Sigmoid colon (tissue), 7 donors: ENCODE data around the gene IFT20. TPM values are rescaled to one million over a fixed set of nuclear protein-coding genes. Genes with fewer than 3 reads are reported as not detected.

Experiments used
- DNase-seq: peaks from one replicate; pipeline ENCODE4 v3.0.0-alpha.2; 2019
- H3K27ac ChIP-seq, 4 donors: fragments of 200-600 bp; sonication (generic); one replicate each; pipeline ENCODE4 v1.5.1; 2016 to 2019; ENCODE audit warnings: mild to moderate bottlenecking in 1 of 4
- H3K27me3 ChIP-seq, 3 donors: fragments of 200-600 bp; sonication (generic); one replicate each; pipeline ENCODE4 v1.5.1; 2019; ENCODE audit warnings: mild to moderate bottlenecking in 1 of 3
- H3K36me3 ChIP-seq, 4 donors: fragments of 200-600 bp; sonication (generic); one replicate each; pipeline ENCODE4 v1.5.1; 2016 to 2019
- H3K4me1 ChIP-seq, 4 donors: fragments of 200-600 bp; sonication (generic); one replicate each; pipeline ENCODE4 v1.5.1; 2017 to 2019
- H3K4me3 ChIP-seq, 4 donors: fragments of 200-600 bp; sonication (generic); one replicate each; pipeline ENCODE4 v1.5.1; 2017 to 2019; ENCODE audit warnings: mild to moderate bottlenecking in 2 of 4, moderate library complexity in 1 of 4
- H3K9me3 ChIP-seq, 4 donors: fragments of 200-600 bp in 3 of 4; sonication (generic) in 3 of 4; one replicate each; pipeline versions ENCODE4 v1.5.1 to v1.6.1; 2013 to 2019
- EP300 ChIP-seq, 4 donors: sonication (generic); formaldehyde crosslinking; IDR thresholded peaks; one replicate each; pipeline ENCODE4 v1.6.1; 2017; ENCODE audit warnings: antibody characterized with exemption in 4 of 4
- POLR2A ChIP-seq, 2 donors: fragments of 450-650 bp; IDR thresholded peaks; one replicate each; pipeline ENCODE4 v1.6.1; 2016; ENCODE audit warnings: antibody characterized with exemption in 2 of 2, mild to moderate bottlenecking in 2 of 2, moderate library complexity in 2 of 2
- POLR2AphosphoS5 ChIP-seq, 4 donors: sonication (generic); formaldehyde crosslinking; IDR thresholded peaks; one replicate each; pipeline ENCODE4 v1.6.1; 2017; ENCODE audit warnings: antibody characterized with exemption in 4 of 4
- WGBS, 2 donors: extraction: QIAGEN DNeasy Blood & Tissue Kit; methylation state at CpG; one replicate each; pipeline ENCODE4 v1.1.7; 2013; 5-methylcytosine and 5-hydroxymethylcytosine counted together
- intact Hi-C: fragments of 100-400 bp; cut with DNase I; formaldehyde crosslinking; loops from one replicate; pipeline ENCODE4 v1.15.1; 2023
- polyA plus RNA-seq, 3 donors: library from polyadenylated mRNA; stranded (reverse); fragments of 200-250 nt; gene quantifications; one replicate each; pipeline ENCODE4 v1.2.3, GENCODE V29; 2013
- total RNA-seq, 4 donors: library from RNA; depleted of rRNA; stranded (reverse); fragments of >200 nt; gene quantifications; one replicate each; pipeline ENCODE4 v1.1.0, GENCODE V29; 2016
- TF ChIP-seq, protein P1 (sequence below), 4 experiments: fragments of 450-650 bp in 3 of 4; fragments of 200-600 bp in 1 of 4; IDR thresholded peaks; one replicate each; pipeline ENCODE4 v1.5.1; 2016 to 2019; ENCODE audit warnings: antibody characterized with exemption in 4 of 4, mild to moderate bottlenecking in 3 of 4, moderate library complexity in 2 of 4
- donor health status: healthy with polysubstance abuse.
- donor health status: Bipolar disorder and iron deficiency.
- donor health status: healthy.

Gene IFT20
- total and polyA plus RNA-seq, 7 donors: 32.5 to 73.6 (median 58.4) TPM

DNA sequence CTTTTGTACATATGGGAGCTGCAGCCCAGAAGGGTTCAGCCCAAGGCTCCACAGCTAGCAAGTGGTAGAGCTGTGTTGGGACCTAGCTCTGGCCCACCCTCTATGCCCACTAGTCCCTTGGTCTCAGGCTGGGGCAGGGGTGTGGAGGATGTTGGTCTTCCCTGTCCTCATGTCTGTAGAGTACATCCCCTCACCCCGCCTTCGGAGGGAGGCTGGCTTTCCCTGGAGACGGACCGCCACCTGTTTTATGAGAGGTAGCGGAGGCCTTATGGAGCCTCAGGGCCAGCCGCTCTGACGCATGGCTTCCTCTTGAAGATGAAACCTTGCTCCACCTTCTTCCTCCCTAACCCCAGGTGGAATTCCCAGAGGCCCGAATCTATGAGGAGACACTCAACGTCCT is 8.7 kb upstream of the IFT20 start:
- intact Hi-C loops: no loop called here
- WGBS, 2 donors: 89% methylated on average over 9 of the region's 9 CpGs
- Histone ChIP-seq H3K27me3 (no peaks in the 10 kb centered on the region), H3K9me3 (no peaks in the 10 kb centered on the region), H3K4me3 (no peak overlapping the region), H3K27ac (no peak overlapping the region), H3K36me3 (peaks cover 49 to 96% (median 64%) of the 10 kb centered on the region in 4 donors), H3K4me1 (peaks cover 0 to 11% (median 0%) of the 10 kb centered on the region in 4 donors)
- DNase-seq: no peak
- TF ChIP-seq, protein P1, sequence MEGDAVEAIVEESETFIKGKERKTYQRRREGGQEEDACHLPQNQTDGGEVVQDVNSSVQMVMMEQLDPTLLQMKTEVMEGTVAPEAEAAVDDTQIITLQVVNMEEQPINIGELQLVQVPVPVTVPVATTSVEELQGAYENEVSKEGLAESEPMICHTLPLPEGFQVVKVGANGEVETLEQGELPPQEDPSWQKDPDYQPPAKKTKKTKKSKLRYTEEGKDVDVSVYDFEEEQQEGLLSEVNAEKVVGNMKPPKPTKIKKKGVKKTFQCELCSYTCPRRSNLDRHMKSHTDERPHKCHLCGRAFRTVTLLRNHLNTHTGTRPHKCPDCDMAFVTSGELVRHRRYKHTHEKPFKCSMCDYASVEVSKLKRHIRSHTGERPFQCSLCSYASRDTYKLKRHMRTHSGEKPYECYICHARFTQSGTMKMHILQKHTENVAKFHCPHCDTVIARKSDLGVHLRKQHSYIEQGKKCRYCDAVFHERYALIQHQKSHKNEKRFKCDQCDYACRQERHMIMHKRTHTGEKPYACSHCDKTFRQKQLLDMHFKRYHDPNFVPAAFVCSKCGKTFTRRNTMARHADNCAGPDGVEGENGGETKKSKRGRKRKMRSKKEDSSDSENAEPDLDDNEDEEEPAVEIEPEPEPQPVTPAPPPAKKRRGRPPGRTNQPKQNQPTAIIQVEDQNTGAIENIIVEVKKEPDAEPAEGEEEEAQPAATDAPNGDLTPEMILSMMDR (IDR thresholded peaks at IDR 0.05): no peak
- TF ChIP-seq POLR2AphosphoS5 (IDR thresholded peaks at IDR 0.05) (no peak), POLR2A (IDR thresholded peaks at IDR 0.05) (no peak)

DNA sequence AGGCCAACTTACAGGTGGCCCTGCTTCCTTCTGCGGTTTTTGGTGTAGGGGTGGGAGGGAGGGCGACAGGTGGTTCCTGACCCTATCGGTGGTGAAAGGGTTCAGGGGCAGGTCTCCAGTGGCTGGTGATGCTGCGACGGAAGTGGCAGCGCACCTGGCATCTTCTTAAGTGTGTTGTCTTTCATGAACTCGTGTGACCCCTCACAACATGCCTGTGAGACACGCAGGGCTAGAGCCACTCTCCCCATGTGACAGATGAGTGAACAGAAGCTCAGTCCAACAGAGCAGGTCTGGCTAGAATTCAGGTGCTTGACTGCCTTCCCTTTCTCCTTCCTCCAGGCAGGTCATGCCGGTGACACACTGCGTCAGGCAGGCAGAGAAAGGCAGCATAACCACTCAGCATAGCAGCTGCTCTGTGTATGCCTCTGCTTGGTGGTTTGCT is 8.2 kb upstream of the IFT20 start:
- H3K9me3 ChIP-seq: no peaks in the 10 kb centered on the region
- WGBS, 2 donors: 79 to 86% methylated on average over 10 of the region's 10 CpGs
- H3K27ac ChIP-seq: no peak overlapping the region
- peaks cover 44 to 91% (median 59%) of the 10 kb centered on the region in 4 donors for H3K36me3 ChIP-seq
- no peak overlapping the region for H3K4me3 ChIP-seq
- TF ChIP-seq POLR2AphosphoS5 (IDR thresholded peaks at IDR 0.05) (no peak), POLR2A (IDR thresholded peaks at IDR 0.05) (no peak), EP300 (IDR thresholded peaks at IDR 0.05) (no peak)
- TF ChIP-seq, protein P1 (IDR thresholded peaks at IDR 0.05): no peak
- H3K4me1 ChIP-seq: peaks cover 0 to 11% (median 1%) of the 10 kb centered on the region in 4 donors
- intact Hi-C loops: no loop called here
- no peak for DNase-seq
- H3K27me3 ChIP-seq: no peaks in the 10 kb centered on the region

DNA sequence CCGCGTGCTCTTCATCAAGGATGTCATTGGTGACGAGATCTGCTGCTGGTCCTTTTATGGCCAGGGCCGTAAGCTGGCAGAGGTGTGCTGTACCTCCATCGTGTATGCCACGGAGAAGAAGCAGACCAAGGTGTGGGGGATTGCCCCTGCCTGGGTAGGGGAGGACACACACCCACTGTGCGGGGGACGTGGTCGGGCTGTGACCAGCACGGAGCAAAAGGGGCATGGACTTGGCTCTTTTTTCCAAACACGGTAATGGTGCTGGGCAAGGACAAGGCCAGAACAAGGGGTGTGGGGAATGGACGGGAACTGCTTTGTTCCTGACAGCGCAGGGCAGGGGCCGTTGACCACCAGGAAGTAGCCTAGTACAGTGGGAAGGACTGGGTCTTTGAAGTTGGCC is 7.0 kb upstream of the IFT20 start:
- Histone ChIP-seq H3K9me3 (no peaks in the 10 kb centered on the region), H3K4me3 (no peak overlapping the region), H3K27me3 (no peaks in the 10 kb centered on the region), H3K36me3 (peaks cover 34 to 79% (median 47%) of the 10 kb centered on the region in 4 donors), H3K27ac (no peak overlapping the region), H3K4me1 (peaks cover 0 to 14% (median 11%) of the 10 kb centered on the region in 4 donors)
- intact Hi-C loops: no loop called here
- 93 to 94% methylated on average over 14 of the region's 14 CpGs for WGBS, 2 donors
- DNase-seq: no peak
- TF ChIP-seq POLR2AphosphoS5 (IDR thresholded peaks at IDR 0.05): no peak
- no peak for TF ChIP-seq EP300 (IDR thresholded peaks at IDR 0.05)
- no peak for TF ChIP-seq POLR2A (IDR thresholded peaks at IDR 0.05)
- TF ChIP-seq, protein P1 (IDR thresholded peaks at IDR 0.05): no peak

DNA sequence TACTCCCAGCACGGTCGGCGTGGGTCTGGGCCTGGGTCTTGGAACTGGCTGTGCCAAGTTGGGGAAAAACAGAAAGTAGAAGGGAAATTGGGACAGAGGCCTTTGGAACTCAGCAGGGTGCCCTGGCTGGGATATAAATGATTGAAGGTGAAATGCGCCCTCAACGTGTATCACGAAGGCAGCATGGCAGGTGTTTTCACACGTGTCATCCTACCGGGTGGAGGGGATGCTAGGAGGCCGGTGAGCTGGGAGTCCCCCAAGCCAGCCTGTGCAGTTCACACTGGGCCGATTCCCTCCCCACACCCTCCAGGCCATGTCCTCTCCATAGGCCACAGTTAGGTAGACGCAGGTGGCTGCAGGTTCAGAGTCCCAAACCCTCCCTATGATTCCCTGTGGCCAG is 6.2 kb upstream of the IFT20 start:
- WGBS, 2 donors: 94 to 95% methylated on average over 11 of the region's 11 CpGs
- peaks cover 31 to 71% (median 46%) of the 10 kb centered on the region in 4 donors for H3K36me3 ChIP-seq
- TF ChIP-seq POLR2A (IDR thresholded peaks at IDR 0.05) (no peak), POLR2AphosphoS5 (IDR thresholded peaks at IDR 0.05) (no peak), EP300 (IDR thresholded peaks at IDR 0.05) (no peak)
- TF ChIP-seq, protein P1 (IDR thresholded peaks at IDR 0.05): no peak

DNA sequence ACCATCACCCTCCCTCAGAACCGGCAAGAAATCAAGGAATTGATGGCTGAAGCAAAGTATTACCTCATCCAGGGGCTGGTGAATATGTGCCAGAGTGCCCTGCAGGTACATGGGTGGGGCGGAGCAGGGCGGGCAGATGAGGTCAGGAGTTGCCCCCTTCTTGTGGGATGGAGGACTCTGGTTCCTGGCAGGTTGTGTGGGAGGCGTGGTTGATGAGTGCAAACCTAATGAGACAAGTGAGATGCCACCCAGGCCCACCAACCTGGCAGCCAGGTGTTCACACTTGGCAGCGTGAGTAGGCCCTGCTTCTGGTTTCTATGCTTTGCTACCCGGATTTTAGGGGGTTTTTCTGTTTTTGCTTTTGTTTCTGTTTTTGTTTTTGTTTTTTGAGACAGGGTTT is 5.1 kb upstream of the IFT20 start:
- no peak overlapping the region for H3K27ac ChIP-seq
- no peaks in the 10 kb centered on the region for H3K9me3 ChIP-seq
- H3K4me1 ChIP-seq: peaks cover 0 to 28% (median 21%) of the 10 kb centered on the region in 4 donors
- no peak for DNase-seq
- intact Hi-C loops: no loop called here
- no peak overlapping the region for H3K4me3 ChIP-seq
- 85 to 89% methylated on average over 6 of the region's 6 CpGs for WGBS, 2 donors
- H3K36me3 ChIP-seq: peaks cover 31 to 60% (median 46%) of the 10 kb centered on the region in 4 donors
- no peaks in the 10 kb centered on the region for H3K27me3 ChIP-seq
- TF ChIP-seq, protein P1 (IDR thresholded peaks at IDR 0.05): no peak
- TF ChIP-seq POLR2AphosphoS5 (IDR thresholded peaks at IDR 0.05): no peak
- no peak for TF ChIP-seq POLR2A (IDR thresholded peaks at IDR 0.05)

More for the DNA sequence above, 6.2 kb upstream of the IFT20 start:
- Histone ChIP-seq H3K9me3 (no peaks in the 10 kb centered on the region), H3K4me3 (no peak overlapping the region), H3K27ac (no peak overlapping the region), H3K4me1 (peaks cover 0 to 21% (median 15%) of the 10 kb centered on the region in 4 donors), H3K27me3 (no peaks in the 10 kb centered on the region)
- intact Hi-C loops: no loop called here
- no peak for DNase-seq
